Spinal cord (tissue), 10 donors: Measurements from ENCODE around the gene LAYN. TPM values are rescaled to one million over a fixed set of nuclear protein-coding genes. Genes with fewer than 3 reads are reported as not detected.

Source experiments
- DNase-seq, 6 donors: peaks; one replicate each; pipeline versions ENCODE4 v3.0.0 to v3.0.0-alpha.2; 2013 to 2015; ENCODE audit warnings: low spot score in 6 of 6, low read depth in 4 of 6
- H3K27ac ChIP-seq: one replicate; pipeline ENCODE4 v1.5.1; 2013; ENCODE audit warnings: low read depth, low read length, control low read depth
- H3K27me3 ChIP-seq: one replicate; pipeline ENCODE4 v1.6.1; 2013; ENCODE audit warnings: low read length; ENCODE audit not compliant: control insufficient read depth, insufficient read depth
- H3K36me3 ChIP-seq: one replicate; pipeline ENCODE4 v1.6.1; 2013; ENCODE audit warnings: low read length; ENCODE audit not compliant: control insufficient read depth, insufficient read depth
- H3K4me1 ChIP-seq: one replicate; pipeline ENCODE4 v1.6.1; 2013; ENCODE audit warnings: low read length; ENCODE audit not compliant: control insufficient read depth, insufficient read depth
- H3K4me3 ChIP-seq: one replicate; pipeline ENCODE4 v1.5.1; 2013; ENCODE audit warnings: low read depth, low read length, control low read depth
- H3K9me3 ChIP-seq: one replicate; pipeline ENCODE4 v1.6.1; 2013; ENCODE audit warnings: low read length; ENCODE audit not compliant: control insufficient read depth, insufficient read depth
- WGBS: methylation state at CpG from one replicate; pipeline ENCODE4 v1.1.5; 2013; ENCODE audit warnings: missing lambda C conversion rate; ENCODE audit not compliant: insufficient coverage; 5-methylcytosine and 5-hydroxymethylcytosine counted together
- polyA plus RNA-seq, 2 donors: library from polyadenylated mRNA; unstranded; fragments of 120-200 nt; gene quantifications; one replicate each; pipeline ENCODE4 v1.2.1, GENCODE V29; 2013; ENCODE audit not compliant: insufficient read length in 2 of 2
- total RNA-seq, 2 donors: library from RNA; depleted of rRNA in 1 of 2; stranded (reverse); fragments of 120-200 nt in 1 of 2; fragments of >200 nt in 1 of 2; gene quantifications; one replicate each; pipeline versions ENCODE4 v1.2.3 to v1.2.4, GENCODE V29; 2013 to 2014
- donor health status: healthy.

The LAYN gene
- total and polyA plus RNA-seq, 4 donors = 11.0 to 16.4 (median 12.7) TPM

- Histone ChIP-seq H3K4me1 (peaks cover 20% of the 10 kb centered on the region), H3K36me3 (no peaks in the 10 kb centered on the region), H3K27ac (no peak within 1 kb of the TSS), H3K27me3 (peaks cover 37% of the 10 kb centered on the region), H3K9me3 (no peaks in the 10 kb centered on the region), H3K4me3 (peak within 1 kb of the TSS; percentile 25)
- WGBS = 6% methylated on average over 27 of the region's 39 CpGs
- DNase-seq = peak; percentile 5 to 84 (median 27)
These were observed 26.1 kb upstream of the LAYN start, which contains the start of gene HOATZ for GRCh38 chr11:111514216-111515031. HOATZ (plus strand) TSS chr11:111514778; CDS start chr11:111514785, 7 bp downstream.

- no peak overlapping the region for H3K4me3 ChIP-seq
- H3K9me3 ChIP-seq = no peaks in the 10 kb centered on the region
- DNase-seq = no peak
- H3K27ac ChIP-seq = no peak overlapping the region
- WGBS = 67% methylated on average over 2 of the region's 2 CpGs
- no peaks in the 10 kb centered on the region for H3K36me3 ChIP-seq
- peaks cover 20% of the 10 kb centered on the region for H3K4me1 ChIP-seq
- H3K27me3 ChIP-seq = peaks cover 37% of the 10 kb centered on the region
These were observed 24.9 kb upstream of the LAYN start for GRCh38 chr11:111515591-111515990.

- Histone ChIP-seq H3K4me1 (peaks cover 9% of the 10 kb centered on the region), H3K4me3 (no peak overlapping the region), H3K27ac (no peak overlapping the region), H3K9me3 (no peaks in the 10 kb centered on the region), H3K36me3 (no peaks in the 10 kb centered on the region), H3K27me3 (peaks cover 17% of the 10 kb centered on the region)
- no CpG with 5 or more reads among the region's 1 CpG for WGBS
- no peak for DNase-seq
These were observed 21.9 kb upstream of the LAYN start for GRCh38 chr11:111518668-111519067.

GRCh38 chr11:111520560-111520959, 20.0 kb upstream of the LAYN start:
- no peak overlapping the region for H3K27ac ChIP-seq
- DNase-seq = no peak
- no peaks in the 10 kb centered on the region for H3K4me1 ChIP-seq
- no peaks in the 10 kb centered on the region for H3K36me3 ChIP-seq
- peaks cover 4% of the 10 kb centered on the region for H3K27me3 ChIP-seq
- WGBS = no CpG with 5 or more reads among the region's 2 CpGs
- H3K4me3 ChIP-seq = no peak overlapping the region
- no peaks in the 10 kb centered on the region for H3K9me3 ChIP-seq

GRCh38 chr11:111521135-111521534, 19.4 kb upstream of the LAYN start:
- WGBS = no CpG with 5 or more reads among the region's 2 CpGs
- Histone ChIP-seq H3K27ac (no peak overlapping the region), H3K4me3 (no peak overlapping the region), H3K4me1 (no peaks in the 10 kb centered on the region), H3K27me3 (peaks cover 3% of the 10 kb centered on the region), H3K36me3 (no peaks in the 10 kb centered on the region), H3K9me3 (no peaks in the 10 kb centered on the region)
- no peak for DNase-seq

- no peaks in the 10 kb centered on the region for H3K4me1 ChIP-seq
- no peak overlapping the region for H3K4me3 ChIP-seq
- DNase-seq = no peak
- no peaks in the 10 kb centered on the region for H3K36me3 ChIP-seq
- 100% methylated on average over 1 of the region's 5 CpGs for WGBS
- no peaks in the 10 kb centered on the region for H3K9me3 ChIP-seq
- no peaks in the 10 kb centered on the region for H3K27me3 ChIP-seq
- H3K27ac ChIP-seq = no peak overlapping the region
These were observed 18.1 kb upstream of the LAYN start for GRCh38 chr11:111522426-111522825.

GRCh38 chr11:111523343-111523742, 17.2 kb upstream of the LAYN start:
- H3K27ac ChIP-seq = no peak overlapping the region
- 100% methylated on average over 1 of the region's 2 CpGs for WGBS
- H3K27me3 ChIP-seq = no peaks in the 10 kb centered on the region
- H3K9me3 ChIP-seq = no peaks in the 10 kb centered on the region
- H3K36me3 ChIP-seq = no peaks in the 10 kb centered on the region
- no peak overlapping the region for H3K4me3 ChIP-seq
- no peaks in the 10 kb centered on the region for H3K4me1 ChIP-seq
- no peak for DNase-seq

- H3K4me1 ChIP-seq = no peaks in the 10 kb centered on the region
- H3K4me3 ChIP-seq = no peak overlapping the region
- DNase-seq = no peak
- no peaks in the 10 kb centered on the region for H3K9me3 ChIP-seq
- H3K27ac ChIP-seq = no peak overlapping the region
- no peaks in the 10 kb centered on the region for H3K27me3 ChIP-seq
- WGBS = 80% methylated on average over 1 of the region's 1 CpG
- H3K36me3 ChIP-seq = no peaks in the 10 kb centered on the region
These were observed 16.5 kb upstream of the LAYN start for GRCh38 chr11:111524056-111524455.

GRCh38 chr11:111525456-111525855, 15.1 kb upstream of the LAYN start:
- Histone ChIP-seq H3K9me3 (no peaks in the 10 kb centered on the region), H3K4me1 (no peaks in the 10 kb centered on the region), H3K36me3 (no peaks in the 10 kb centered on the region), H3K4me3 (no peak overlapping the region), H3K27ac (no peak overlapping the region), H3K27me3 (no peaks in the 10 kb centered on the region)
- WGBS = 100% methylated on average over 1 of the region's 1 CpG
- no peak for DNase-seq

GRCh38 chr11:111526501-111526900, 14.0 kb upstream of the LAYN start:
- H3K27me3 ChIP-seq = no peaks in the 10 kb centered on the region
- no peak overlapping the region for H3K27ac ChIP-seq
- no peaks in the 10 kb centered on the region for H3K9me3 ChIP-seq
- WGBS = 100% methylated on average over 1 of the region's 1 CpG
- H3K4me3 ChIP-seq = no peak overlapping the region
- H3K4me1 ChIP-seq = no peaks in the 10 kb centered on the region
- no peak for DNase-seq
- no peaks in the 10 kb centered on the region for H3K36me3 ChIP-seq
